ENCODE data around the gene CSF1R.

DNA sequence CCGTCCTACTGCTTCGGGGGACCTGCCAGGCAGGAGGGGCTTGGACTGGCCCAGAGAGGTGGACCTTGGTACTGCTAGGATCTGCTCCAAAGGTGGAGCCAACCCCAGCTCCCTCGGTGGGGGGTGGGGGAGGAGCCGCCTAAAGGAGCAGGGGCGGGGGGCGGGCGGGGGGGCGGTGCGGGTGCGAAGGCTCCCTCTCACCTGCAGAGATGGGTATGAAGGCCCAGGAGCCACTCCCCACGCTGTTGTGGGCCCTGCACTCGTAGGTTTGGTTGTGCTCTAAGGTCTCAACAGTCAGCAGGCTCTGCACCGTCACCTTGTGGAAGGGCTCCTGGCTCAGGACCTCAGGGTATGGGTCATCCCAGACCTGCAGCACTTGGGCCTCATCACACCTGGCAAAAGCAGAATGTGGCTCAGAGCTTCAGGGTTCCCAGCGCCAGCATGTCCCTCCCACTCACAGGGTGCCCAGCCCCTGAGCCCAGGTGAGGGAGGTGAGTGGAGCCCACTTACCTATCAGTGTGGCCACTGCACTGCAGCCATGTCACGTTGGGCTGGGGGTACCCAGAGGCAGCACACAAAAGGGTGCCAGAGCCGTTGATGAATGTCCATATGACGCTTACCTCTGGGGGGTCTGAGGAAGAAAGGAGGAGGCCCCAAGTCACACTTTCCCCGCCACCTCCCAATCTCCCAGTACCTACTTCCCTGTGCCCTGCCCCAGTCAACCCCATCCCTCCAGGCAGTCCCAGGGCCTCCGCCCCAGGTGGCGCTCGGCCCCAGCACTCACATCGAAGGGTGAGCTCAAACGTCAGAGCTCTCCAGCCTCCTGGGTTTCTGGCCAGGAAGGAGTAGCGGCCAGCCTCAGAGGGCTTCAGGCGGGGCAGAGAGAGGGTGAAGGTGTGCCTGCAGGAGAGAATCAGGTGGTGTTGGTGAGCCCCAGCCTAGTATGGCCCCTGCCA, 16.4 kb downstream of the CSF1R start:
- TF ChIP-seq, protein P1, sequence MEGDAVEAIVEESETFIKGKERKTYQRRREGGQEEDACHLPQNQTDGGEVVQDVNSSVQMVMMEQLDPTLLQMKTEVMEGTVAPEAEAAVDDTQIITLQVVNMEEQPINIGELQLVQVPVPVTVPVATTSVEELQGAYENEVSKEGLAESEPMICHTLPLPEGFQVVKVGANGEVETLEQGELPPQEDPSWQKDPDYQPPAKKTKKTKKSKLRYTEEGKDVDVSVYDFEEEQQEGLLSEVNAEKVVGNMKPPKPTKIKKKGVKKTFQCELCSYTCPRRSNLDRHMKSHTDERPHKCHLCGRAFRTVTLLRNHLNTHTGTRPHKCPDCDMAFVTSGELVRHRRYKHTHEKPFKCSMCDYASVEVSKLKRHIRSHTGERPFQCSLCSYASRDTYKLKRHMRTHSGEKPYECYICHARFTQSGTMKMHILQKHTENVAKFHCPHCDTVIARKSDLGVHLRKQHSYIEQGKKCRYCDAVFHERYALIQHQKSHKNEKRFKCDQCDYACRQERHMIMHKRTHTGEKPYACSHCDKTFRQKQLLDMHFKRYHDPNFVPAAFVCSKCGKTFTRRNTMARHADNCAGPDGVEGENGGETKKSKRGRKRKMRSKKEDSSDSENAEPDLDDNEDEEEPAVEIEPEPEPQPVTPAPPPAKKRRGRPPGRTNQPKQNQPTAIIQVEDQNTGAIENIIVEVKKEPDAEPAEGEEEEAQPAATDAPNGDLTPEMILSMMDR (IDR thresholded peaks at IDR 0.05; ENCODE audit: extremely low read depth in 1 of 2, insufficient read depth in 1 of 2, low read depth in 1 of 2, low read length in 2 of 2): no peak
- TF ChIP-seq POLR2A (IDR thresholded peaks at IDR 0.05; ENCODE audit: low read depth, low read length) (no peak), EZH2 (IDR thresholded peaks at IDR 0.05; ENCODE audit: borderline replicate concordance, low read depth, low read length, severe bottlenecking) (no peak), POLR2AphosphoS5 (IDR thresholded peaks at IDR 0.05; ENCODE audit: insufficient read depth, low read depth, low read length) (no peak), MYC (IDR thresholded peaks at IDR 0.05; ENCODE audit: low read depth, low read length) (no peak), JUN (IDR thresholded peaks at IDR 0.05; ENCODE audit: borderline replicate concordance, insufficient read depth, insufficient read length, low read depth) (no peak), FOS (IDR thresholded peaks at IDR 0.05; ENCODE audit: borderline replicate concordance, insufficient read depth, low read length) (no peak)
- TF ChIP-seq, protein P2, sequence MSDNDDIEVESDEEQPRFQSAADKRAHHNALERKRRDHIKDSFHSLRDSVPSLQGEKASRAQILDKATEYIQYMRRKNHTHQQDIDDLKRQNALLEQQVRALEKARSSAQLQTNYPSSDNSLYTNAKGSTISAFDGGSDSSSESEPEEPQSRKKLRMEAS (IDR thresholded peaks at IDR 0.05; ENCODE audit: insufficient read depth, insufficient read length): no peak
